Neural cell (in vitro differentiated cells): ENCODE data around the gene DMC1. TPM values are rescaled to one million over a fixed set of nuclear protein-coding genes. Genes with fewer than 3 reads are reported as not detected.

Source experiments
- H2AFZ ChIP-seq: fragments of 200-600, 300-800 bp; sonication (generic), shearing (Covaris generic); 2 replicates; pipeline ENCODE4 v1.6.0; 2014; ENCODE audit warnings: low read depth, mild to moderate bottlenecking, antibody characterized with exemption, low read length, moderate library complexity
- H3F3A ChIP-seq: fragments of 200-600 bp; shearing (Covaris generic); 2 replicates; pipeline ENCODE4 v1.6.1; 2016; ENCODE audit warnings: mild to moderate bottlenecking, moderate library complexity, mixed read lengths, antibody characterized with exemption, low read length; ENCODE audit not compliant: insufficient read depth, poor library complexity, severe bottlenecking
- H3K27ac ChIP-seq: fragments of 200-600, 300-800 bp; sonication (generic), shearing (Covaris generic); 2 replicates; pipeline ENCODE4 v1.5.1; 2014; ENCODE audit warnings: mild to moderate bottlenecking, low read length, moderate library complexity
- H3K27me3 ChIP-seq: fragments of 300-800, 200-600 bp; sonication (generic), shearing (Covaris generic); 2 replicates; pipeline ENCODE4 v1.6.0; 2014; ENCODE audit warnings: mild to moderate bottlenecking, low read depth, low read length, moderate library complexity; ENCODE audit not compliant: insufficient read depth
- H3K36me3 ChIP-seq: fragments of 300-800, 200-600 bp; sonication (generic), shearing (Covaris generic); 2 replicates; pipeline ENCODE4 v1.5.1; 2014; ENCODE audit warnings: mild to moderate bottlenecking, antibody characterized with exemption, low read length, moderate library complexity; ENCODE audit not compliant: insufficient read depth
- H3K4me2 ChIP-seq: fragments of 300-800, 200-600 bp; sonication (generic), shearing (Covaris generic); 2 replicates; pipeline ENCODE4 v1.6.0; 2014; ENCODE audit warnings: mild to moderate bottlenecking, low read length
- H3K4me3 ChIP-seq: fragments of 300-800, 200-600 bp; sonication (generic), shearing (Covaris generic); 2 replicates; pipeline ENCODE4 v1.5.1; 2014; ENCODE audit warnings: mild to moderate bottlenecking, low read length, moderate library complexity
- H3K79me2 ChIP-seq: fragments of 200-600 bp; shearing (Covaris generic); replicated peaks from 2 replicates; pipeline ENCODE4 v1.6.0; 2014; ENCODE audit warnings: mild to moderate bottlenecking, low read length, moderate library complexity; ENCODE audit not compliant: insufficient read depth
- H3K9ac ChIP-seq: fragments of 300-800, 200-600 bp; sonication (generic), shearing (Covaris generic); 2 replicates; pipeline ENCODE4 v1.6.1; 2016; ENCODE audit warnings: mild to moderate bottlenecking, low read length, mixed read lengths
- H3K9me2 ChIP-seq: fragments of 200-600 bp; shearing (Covaris generic); 2 replicates; pipeline ENCODE4 v1.6.1; 2016; ENCODE audit warnings: mild to moderate bottlenecking, low read length, mixed read lengths; ENCODE audit not compliant: insufficient read depth
- H3K9me3 ChIP-seq: fragments of 200-600, 300-800 bp; sonication (generic), shearing (Covaris generic); 2 replicates; pipeline ENCODE4 v1.6.1; 2016; ENCODE audit warnings: mild to moderate bottlenecking, mixed run types, low read length, moderate library complexity, mixed read lengths
- H4K20me1 ChIP-seq: fragments of 200-600 bp; shearing (Covaris generic); 2 replicates; pipeline ENCODE4 v1.6.1; 2016; ENCODE audit warnings: mild to moderate bottlenecking, mixed run types; ENCODE audit not compliant: insufficient read depth
- CTCF ChIP-seq: fragments of 450-650 bp; IDR thresholded peaks from 2 replicates; pipeline ENCODE4 v1.5.1; 2014; ENCODE audit warnings: antibody characterized with exemption, mild to moderate bottlenecking, moderate library complexity; ENCODE audit not compliant: poor library complexity, severe bottlenecking
- EP300 ChIP-seq: fragments of 450-650 bp; conservative IDR thresholded peaks from 2 replicates; pipeline ENCODE4 v1.6.1; 2014; ENCODE audit warnings: antibody characterized with exemption, mild to moderate bottlenecking, moderate library complexity; ENCODE audit not compliant: poor library complexity, severe bottlenecking
- EZH2 ChIP-seq: fragments of 200-600, 300-800 bp; shearing (Covaris generic), sonication (generic); IDR thresholded peaks from 2 replicates; pipeline ENCODE4 v1.6.1; 2014; ENCODE audit warnings: antibody characterized with exemption, low read length, borderline replicate concordance, mild to moderate bottlenecking; ENCODE audit not compliant: insufficient read depth, poor library complexity, severe bottlenecking
- MXI1 ChIP-seq: fragments of 450-650 bp; conservative IDR thresholded peaks from 2 replicates; pipeline ENCODE4 v1.6.1; 2014; ENCODE audit warnings: antibody characterized with exemption, mild to moderate bottlenecking; ENCODE audit not compliant: poor library complexity, severe bottlenecking
- POLR2AphosphoS5 ChIP-seq: IDR thresholded peaks from 2 replicates; pipeline ENCODE4 v1.6.1; 2012
- RAD21 ChIP-seq: fragments of 450-650 bp; conservative IDR thresholded peaks from 2 replicates; pipeline ENCODE4 v1.6.1; 2014; ENCODE audit warnings: antibody characterized with exemption, mild to moderate bottlenecking, moderate library complexity
- SMC3 ChIP-seq: fragments of 450-650 bp; conservative IDR thresholded peaks from 2 replicates; pipeline ENCODE4 v1.6.1; 2014; ENCODE audit warnings: antibody characterized with exemption, mild to moderate bottlenecking, moderate library complexity; ENCODE audit not compliant: poor library complexity
- polyA plus RNA-seq: library from polyadenylated mRNA; depleted of rRNA; stranded (reverse); fragments of >200 nt; gene quantifications from 2 replicates; pipeline ENCODE4 v1.2.3, GENCODE V29; 2014
- TF ChIP-seq, protein P1 (sequence below): IDR thresholded peaks from 2 replicates; pipeline ENCODE4 v1.6.1; 2012; ENCODE audit warnings: borderline replicate concordance

DMC1 gene
- polyA plus RNA-seq, 1 donor from 2014 or later: not detected

DNA sequence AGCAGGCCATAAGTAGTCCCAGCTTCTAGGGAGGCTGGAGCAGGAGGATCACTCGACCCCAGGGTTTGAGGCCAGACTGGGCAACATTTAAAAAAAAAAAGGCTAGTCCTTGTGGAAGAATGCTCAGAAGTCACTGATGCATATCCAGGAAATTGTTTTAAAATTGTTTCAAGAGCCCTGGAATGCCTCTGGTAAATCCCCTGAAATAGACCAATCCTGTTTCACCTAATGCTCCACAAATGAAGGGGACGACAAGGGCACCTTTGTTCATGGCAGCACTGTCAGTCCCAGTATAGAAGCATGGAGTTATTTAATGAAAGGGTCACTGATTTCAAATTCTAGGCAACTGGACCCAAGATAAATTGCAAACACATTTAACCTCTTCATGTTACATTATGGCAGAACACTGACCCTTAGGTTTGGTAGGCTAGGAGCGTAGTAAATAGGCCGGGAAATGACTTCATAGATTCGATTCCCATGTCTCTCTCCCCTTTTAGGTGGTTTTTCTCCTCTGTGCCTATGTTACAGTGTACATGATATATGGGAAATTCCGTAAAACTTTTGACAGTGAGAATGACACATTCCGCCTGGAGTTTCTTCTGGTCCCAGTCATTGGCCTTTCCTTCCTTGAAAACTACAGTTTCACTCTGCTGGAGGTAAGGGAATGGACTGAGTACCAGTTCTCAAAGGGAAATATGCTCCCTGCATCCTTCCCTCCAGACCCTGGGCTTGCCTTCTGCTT, 90.7 kb downstream of the DMC1 start:
- H3K79me2 ChIP-seq: no peaks in the 10 kb centered on the region
- no peak overlapping the region for H3K4me2 ChIP-seq
- no peaks in the 10 kb centered on the region for H3K27me3 ChIP-seq
- no peak overlapping the region for H3K27ac ChIP-seq
- H3K36me3 ChIP-seq: peaks cover 17% of the 10 kb centered on the region
- no peak overlapping the region for H2AFZ ChIP-seq
- no peaks in the 10 kb centered on the region for H3F3A ChIP-seq
- H3K9ac ChIP-seq: no peak overlapping the region
- TF ChIP-seq CTCF (no peak), POLR2AphosphoS5 (no peak)
- no peak overlapping the region for H3K4me3 ChIP-seq
- H3K9me3 ChIP-seq: no peaks in the 10 kb centered on the region
- H4K20me1 ChIP-seq: no peaks in the 10 kb centered on the region
- H3K9me2 ChIP-seq: no peaks in the 10 kb centered on the region

DNA sequence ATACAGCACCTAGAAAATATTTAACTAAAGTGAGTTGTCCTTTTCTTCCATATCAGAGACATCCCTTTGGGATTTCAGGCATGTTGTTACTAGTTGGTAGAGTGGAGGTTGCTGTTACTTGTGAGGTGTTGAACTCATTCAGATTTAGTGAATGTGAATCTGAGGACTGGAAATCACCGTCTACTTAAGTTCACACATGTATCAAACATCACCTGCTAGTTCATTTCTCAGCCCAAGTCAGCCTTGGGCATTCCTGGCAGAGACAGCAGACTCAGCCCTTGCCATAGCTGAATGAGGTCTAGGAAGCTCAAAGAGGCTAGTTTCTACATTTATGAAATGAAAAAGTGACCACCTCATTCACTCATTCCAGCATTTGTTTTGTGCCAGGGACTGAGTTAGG, 92.4 kb downstream of the DMC1 start:
- no peak overlapping the region for H3K9ac ChIP-seq
- H3K79me2 ChIP-seq: no peaks in the 10 kb centered on the region
- H3F3A ChIP-seq: no peaks in the 10 kb centered on the region
- H4K20me1 ChIP-seq: no peaks in the 10 kb centered on the region
- peaks cover 9% of the 10 kb centered on the region for H3K36me3 ChIP-seq
- no peaks in the 10 kb centered on the region for H3K27me3 ChIP-seq
- H3K27ac ChIP-seq: no peak overlapping the region
- no peaks in the 10 kb centered on the region for H3K9me3 ChIP-seq
- H3K9me2 ChIP-seq: no peaks in the 10 kb centered on the region
- H2AFZ ChIP-seq: no peak overlapping the region
- H3K4me3 ChIP-seq: no peak overlapping the region
- no peak overlapping the region for H3K4me2 ChIP-seq
- no peak for TF ChIP-seq CTCF
- TF ChIP-seq, protein P1, sequence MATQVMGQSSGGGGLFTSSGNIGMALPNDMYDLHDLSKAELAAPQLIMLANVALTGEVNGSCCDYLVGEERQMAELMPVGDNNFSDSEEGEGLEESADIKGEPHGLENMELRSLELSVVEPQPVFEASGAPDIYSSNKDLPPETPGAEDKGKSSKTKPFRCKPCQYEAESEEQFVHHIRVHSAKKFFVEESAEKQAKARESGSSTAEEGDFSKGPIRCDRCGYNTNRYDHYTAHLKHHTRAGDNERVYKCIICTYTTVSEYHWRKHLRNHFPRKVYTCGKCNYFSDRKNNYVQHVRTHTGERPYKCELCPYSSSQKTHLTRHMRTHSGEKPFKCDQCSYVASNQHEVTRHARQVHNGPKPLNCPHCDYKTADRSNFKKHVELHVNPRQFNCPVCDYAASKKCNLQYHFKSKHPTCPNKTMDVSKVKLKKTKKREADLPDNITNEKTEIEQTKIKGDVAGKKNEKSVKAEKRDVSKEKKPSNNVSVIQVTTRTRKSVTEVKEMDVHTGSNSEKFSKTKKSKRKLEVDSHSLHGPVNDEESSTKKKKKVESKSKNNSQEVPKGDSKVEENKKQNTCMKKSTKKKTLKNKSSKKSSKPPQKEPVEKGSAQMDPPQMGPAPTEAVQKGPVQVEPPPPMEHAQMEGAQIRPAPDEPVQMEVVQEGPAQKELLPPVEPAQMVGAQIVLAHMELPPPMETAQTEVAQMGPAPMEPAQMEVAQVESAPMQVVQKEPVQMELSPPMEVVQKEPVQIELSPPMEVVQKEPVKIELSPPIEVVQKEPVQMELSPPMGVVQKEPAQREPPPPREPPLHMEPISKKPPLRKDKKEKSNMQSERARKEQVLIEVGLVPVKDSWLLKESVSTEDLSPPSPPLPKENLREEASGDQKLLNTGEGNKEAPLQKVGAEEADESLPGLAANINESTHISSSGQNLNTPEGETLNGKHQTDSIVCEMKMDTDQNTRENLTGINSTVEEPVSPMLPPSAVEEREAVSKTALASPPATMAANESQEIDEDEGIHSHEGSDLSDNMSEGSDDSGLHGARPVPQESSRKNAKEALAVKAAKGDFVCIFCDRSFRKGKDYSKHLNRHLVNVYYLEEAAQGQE: no peak
- no peak for TF ChIP-seq EZH2
- no peak for TF ChIP-seq POLR2AphosphoS5
- TF ChIP-seq MXI1: no peak
- no peak for TF ChIP-seq RAD21
- TF ChIP-seq EP300: no peak
- TF ChIP-seq SMC3: no peak
